Uterus (tissue), 4 donors: ENCODE data around the gene KIF1A. TPM values are rescaled to one million over a fixed set of nuclear protein-coding genes. Genes with fewer than 3 reads are reported as not detected.

ENCODE experiments used
- DNase-seq, 2 donors: peaks; one replicate each; pipeline ENCODE4 v3.0.0-alpha.2; 2019 to 2020
- H3K27ac ChIP-seq, 2 donors: fragments of 200-600 bp; sonication (generic); 1 replicate in 1 of 2; 2 replicates in 1 of 2; pipeline ENCODE4 v1.5.1; 2016 to 2018
- H3K27me3 ChIP-seq, 2 donors: fragments of 200-600 bp; sonication (generic); one replicate each; pipeline ENCODE4 v1.5.1; 2018 to 2019; ENCODE audit warnings: control low read depth in 1 of 2
- H3K36me3 ChIP-seq, 2 donors: fragments of 200-600 bp; sonication (generic); one replicate each; pipeline ENCODE4 v1.5.1; 2019; ENCODE audit warnings: control low read depth in 1 of 2
- H3K4me1 ChIP-seq, 2 donors: fragments of 200-600 bp; sonication (generic); one replicate each; pipeline ENCODE4 v1.5.1; 2018 to 2019; ENCODE audit warnings: control low read depth in 1 of 2
- H3K4me3 ChIP-seq, 2 donors: fragments of 200-600 bp; sonication (generic); 1 replicate in 1 of 2; 2 replicates in 1 of 2; pipeline ENCODE4 v1.5.1; 2018 to 2019; ENCODE audit warnings: mild to moderate bottlenecking in 1 of 2
- H3K9me3 ChIP-seq, 2 donors: fragments of 200-600 bp; sonication (generic); one replicate each; pipeline ENCODE4 v1.5.1; 2019; ENCODE audit warnings: control low read depth in 1 of 2
- POLR2A ChIP-seq, 2 donors: fragments of 450-650 bp; IDR thresholded peaks; one replicate each; pipeline ENCODE4 v1.6.1; 2016; ENCODE audit warnings: antibody characterized with exemption in 2 of 2, mild to moderate bottlenecking in 1 of 2, moderate library complexity in 1 of 2
- intact Hi-C: fragments of 100-400 bp; cut with DNase I; formaldehyde crosslinking; loops from one replicate; pipeline ENCODE4 v1.15.1; 2023; ENCODE audit warnings: low total_unique reads
- total RNA-seq, 4 donors: library from RNA; depleted of rRNA in 3 of 4; stranded (reverse); fragments of >200 nt in 3 of 4; gene quantifications; one replicate each; pipeline versions ENCODE4 v1.1.0 to v1.2.4, GENCODE V29; 2014 to 2023
- TF ChIP-seq, protein P1 (sequence below), 4 experiments: fragments of 200-600 bp in 2 of 4; fragments of 450-650 bp in 2 of 4; sonication (generic) in 2 of 4; IDR thresholded peaks; one replicate each; pipeline ENCODE4 v1.5.1; 2016 to 2019; ENCODE audit warnings: antibody characterized with exemption in 4 of 4, mild to moderate bottlenecking in 2 of 4, moderate library complexity in 1 of 4
- donor health status: DM: yes; HTN: yes; CAD: no.

The KIF1A gene
- total RNA-seq, 4 donors from 2014 or later: 0.37 to 12.9 TPM; not detected in 2

DNA sequence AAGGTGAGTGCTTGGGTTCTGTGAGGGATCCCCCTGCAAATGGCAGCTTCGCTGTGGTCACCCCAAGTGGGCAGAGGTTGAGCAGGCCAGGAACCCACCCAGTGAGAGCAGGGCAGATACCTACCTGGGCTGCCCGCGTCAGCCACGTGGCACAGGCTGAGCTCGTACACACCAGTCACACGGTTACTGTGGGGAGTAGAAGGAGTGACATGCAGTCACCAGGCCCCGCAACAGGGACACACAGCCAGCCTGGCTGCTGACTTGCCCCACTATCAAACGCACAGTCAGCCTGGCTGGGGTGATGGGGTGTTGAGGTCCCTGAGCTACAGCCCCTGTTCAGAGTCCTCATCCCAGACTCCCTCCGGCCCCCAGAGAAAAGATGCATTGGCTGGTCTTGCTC is 96.2 kb downstream of the KIF1A start:
- H3K27me3 ChIP-seq: no peaks in the 10 kb centered on the region
- no peak overlapping the region for H3K27ac ChIP-seq
- no peaks in the 10 kb centered on the region for H3K4me1 ChIP-seq
- intact Hi-C loops: no loop called here
- no peak overlapping the region for H3K4me3 ChIP-seq
- no peak for TF ChIP-seq POLR2A (IDR thresholded peaks at IDR 0.05)
- TF ChIP-seq, protein P1, sequence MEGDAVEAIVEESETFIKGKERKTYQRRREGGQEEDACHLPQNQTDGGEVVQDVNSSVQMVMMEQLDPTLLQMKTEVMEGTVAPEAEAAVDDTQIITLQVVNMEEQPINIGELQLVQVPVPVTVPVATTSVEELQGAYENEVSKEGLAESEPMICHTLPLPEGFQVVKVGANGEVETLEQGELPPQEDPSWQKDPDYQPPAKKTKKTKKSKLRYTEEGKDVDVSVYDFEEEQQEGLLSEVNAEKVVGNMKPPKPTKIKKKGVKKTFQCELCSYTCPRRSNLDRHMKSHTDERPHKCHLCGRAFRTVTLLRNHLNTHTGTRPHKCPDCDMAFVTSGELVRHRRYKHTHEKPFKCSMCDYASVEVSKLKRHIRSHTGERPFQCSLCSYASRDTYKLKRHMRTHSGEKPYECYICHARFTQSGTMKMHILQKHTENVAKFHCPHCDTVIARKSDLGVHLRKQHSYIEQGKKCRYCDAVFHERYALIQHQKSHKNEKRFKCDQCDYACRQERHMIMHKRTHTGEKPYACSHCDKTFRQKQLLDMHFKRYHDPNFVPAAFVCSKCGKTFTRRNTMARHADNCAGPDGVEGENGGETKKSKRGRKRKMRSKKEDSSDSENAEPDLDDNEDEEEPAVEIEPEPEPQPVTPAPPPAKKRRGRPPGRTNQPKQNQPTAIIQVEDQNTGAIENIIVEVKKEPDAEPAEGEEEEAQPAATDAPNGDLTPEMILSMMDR (IDR thresholded peaks at IDR 0.05): no peak
- no peak for DNase-seq
- no peaks in the 10 kb centered on the region for H3K36me3 ChIP-seq
- H3K9me3 ChIP-seq: no peaks in the 10 kb centered on the region

DNA sequence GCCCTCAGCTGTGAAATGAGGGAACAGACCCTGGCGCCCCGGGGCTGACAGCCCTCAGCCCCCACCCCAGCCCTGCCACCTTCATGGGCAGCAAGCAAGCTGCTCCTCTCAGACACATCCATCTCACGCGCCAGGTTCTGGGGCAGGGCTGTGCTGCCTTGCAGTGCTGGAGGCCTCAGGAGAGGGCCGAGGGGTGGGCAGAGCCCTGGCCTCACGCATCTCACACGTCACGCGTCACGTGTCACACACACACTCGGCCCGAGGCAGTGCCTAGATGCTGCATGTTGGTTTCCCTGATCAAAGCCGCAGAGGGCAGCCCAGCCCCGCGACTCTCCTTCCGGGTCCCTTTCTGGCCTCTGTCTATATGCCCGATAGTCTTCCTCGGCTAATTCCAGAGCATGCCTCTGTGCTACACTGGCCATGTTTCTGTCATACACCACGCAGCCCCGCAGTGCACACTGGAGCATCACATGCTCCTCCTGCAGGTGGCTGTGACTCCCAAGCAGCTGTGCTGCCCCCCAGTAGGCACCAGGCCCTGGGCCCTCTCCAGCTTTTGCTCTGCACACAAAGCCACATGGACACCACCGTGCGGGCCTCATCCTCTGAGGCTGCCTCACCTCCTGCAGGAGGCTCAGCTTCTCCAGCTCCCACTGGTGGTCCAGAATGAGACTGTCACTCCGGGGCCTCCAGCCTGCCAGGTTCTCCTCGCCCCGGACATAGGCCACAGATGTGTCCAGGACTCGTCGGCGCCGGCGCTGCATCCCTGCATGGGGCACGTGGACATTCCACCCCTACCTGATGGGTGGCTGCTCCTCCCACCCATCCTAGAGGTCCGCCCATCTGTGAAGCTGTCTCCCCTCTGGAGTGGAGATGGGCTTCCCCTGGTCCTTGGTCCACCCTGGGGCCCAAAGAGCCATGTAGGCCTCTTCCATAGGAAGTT is 97.0 kb downstream of the KIF1A start:
- intact Hi-C loops: no loop called here
- no peak for DNase-seq
- TF ChIP-seq, protein P1 (IDR thresholded peaks at IDR 0.05): no peak
- no peak for TF ChIP-seq POLR2A (IDR thresholded peaks at IDR 0.05)

DNA sequence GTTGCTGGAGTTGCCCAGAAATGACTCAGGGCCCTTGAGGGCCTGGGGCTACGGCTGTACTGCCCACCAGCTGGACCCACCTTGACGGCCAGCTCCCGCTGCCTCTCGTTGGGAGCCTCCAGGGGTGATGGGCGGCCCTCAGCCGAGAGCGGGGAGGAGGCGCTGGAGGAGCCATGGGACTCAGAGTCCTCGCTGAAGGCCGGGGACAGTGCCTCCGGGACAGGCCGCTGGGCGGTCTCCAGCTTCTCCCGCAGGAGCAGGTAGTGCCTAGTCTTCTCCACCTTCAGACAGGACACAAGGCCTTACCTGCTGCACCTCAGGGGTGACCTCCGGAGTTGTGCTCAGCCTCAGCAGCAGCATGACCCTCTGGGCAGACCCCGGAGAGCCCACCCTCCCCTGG is 97.6 kb downstream of the KIF1A start:
- H3K27me3 ChIP-seq: no peaks in the 10 kb centered on the region
- no peaks in the 10 kb centered on the region for H3K36me3 ChIP-seq
- TF ChIP-seq, protein P1 (IDR thresholded peaks at IDR 0.05): no peak
- no peak for TF ChIP-seq POLR2A (IDR thresholded peaks at IDR 0.05)
- no peaks in the 10 kb centered on the region for H3K4me1 ChIP-seq
- H3K4me3 ChIP-seq: no peak overlapping the region
- no peak for DNase-seq
- no peaks in the 10 kb centered on the region for H3K9me3 ChIP-seq
- no peak overlapping the region for H3K27ac ChIP-seq
- intact Hi-C loops: no loop called here

More for the DNA sequence above, 97.0 kb downstream of the KIF1A start:
- Histone ChIP-seq H3K9me3 (no peaks in the 10 kb centered on the region), H3K27ac (no peak overlapping the region), H3K4me3 (no peak overlapping the region), H3K36me3 (no peaks in the 10 kb centered on the region), H3K4me1 (no peaks in the 10 kb centered on the region), H3K27me3 (no peaks in the 10 kb centered on the region)

DNA sequence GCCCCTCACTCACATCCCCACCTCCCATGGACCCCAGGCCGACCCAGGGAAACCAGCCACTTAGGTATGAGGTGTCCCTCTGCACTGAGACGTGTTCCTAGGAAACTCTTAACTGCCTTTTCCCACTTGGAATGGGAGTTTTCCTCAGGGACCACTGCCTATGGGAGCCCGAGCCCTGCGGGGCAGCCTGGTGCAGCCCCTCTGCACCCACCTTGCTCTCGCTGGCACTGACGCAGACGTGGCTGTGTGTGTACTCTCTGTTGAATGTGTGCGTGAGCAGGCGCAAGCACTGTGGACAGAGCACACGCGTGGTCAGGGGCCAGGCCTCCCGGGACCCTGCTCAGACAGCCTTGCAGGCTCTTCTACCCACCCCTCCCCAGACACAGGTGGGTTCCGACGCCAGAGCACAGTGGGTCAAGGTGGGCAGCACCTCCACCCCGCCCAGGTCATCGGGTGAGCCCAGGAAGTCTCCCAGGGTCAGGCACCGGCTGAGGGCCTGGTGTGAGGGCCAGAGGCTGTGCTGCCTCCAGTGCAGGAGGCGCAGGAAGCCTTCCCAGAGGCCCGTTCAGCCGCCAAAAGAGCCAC is 98.3 kb downstream of the KIF1A start:
- intact Hi-C loops: no loop called here
- TF ChIP-seq, protein P1 (IDR thresholded peaks at IDR 0.05): no peak
- no peak for TF ChIP-seq POLR2A (IDR thresholded peaks at IDR 0.05)
- H3K4me1 ChIP-seq: no peaks in the 10 kb centered on the region
- H3K4me3 ChIP-seq: no peak overlapping the region
- H3K27ac ChIP-seq: no peak overlapping the region
- no peaks in the 10 kb centered on the region for H3K27me3 ChIP-seq
- no peaks in the 10 kb centered on the region for H3K36me3 ChIP-seq
- H3K9me3 ChIP-seq: no peaks in the 10 kb centered on the region
- no peak for DNase-seq
